Measurements from ENCODE around the gene NRG2.

The NRG2 gene

GRCh38 chr5:139806726-139807646 is 236.1 kb downstream of the NRG2 start:
- no peak for DNase-seq

- DNase-seq, result no peak
Observed at GRCh38 chr5:139806111-139806510, 237.0 kb downstream of the NRG2 start.

GRCh38 chr5:139805545-139805944 is 237.6 kb downstream of the NRG2 start:
- no peak for DNase-seq

DNA sequence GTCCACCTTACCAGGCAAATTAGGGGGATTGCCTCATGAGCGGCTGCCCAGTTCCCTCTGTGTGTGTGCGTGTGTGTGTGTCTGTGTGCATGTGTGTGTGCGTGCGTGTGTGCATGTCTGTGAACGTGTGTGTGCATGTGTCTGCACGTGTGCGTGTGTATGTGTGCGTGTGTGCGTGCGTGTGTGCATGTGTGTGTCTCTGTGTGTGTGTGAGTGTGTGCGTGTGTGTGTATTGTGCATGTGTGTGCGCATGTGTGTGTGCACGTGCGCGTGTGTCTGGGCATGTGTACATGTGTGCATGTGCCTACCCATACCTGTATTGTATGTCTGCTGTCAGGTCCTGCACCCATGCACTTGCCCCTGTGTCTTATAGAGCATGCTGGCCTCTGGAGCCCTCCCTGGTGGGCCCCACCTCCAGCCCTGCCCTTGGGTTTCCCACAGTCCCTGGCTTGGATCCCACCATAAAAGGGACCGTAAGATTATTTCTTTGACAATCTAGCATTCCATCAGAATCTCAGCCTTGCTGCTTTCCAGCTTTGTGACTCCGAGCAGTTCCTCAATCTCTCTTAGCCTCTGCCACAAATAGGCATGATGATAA is 238.2 kb downstream of the NRG2 start:
- DNase-seq, result no peak

- no peak for DNase-seq
Observed at GRCh38 chr5:139803978-139804377, 239.1 kb downstream of the NRG2 start.

DNA sequence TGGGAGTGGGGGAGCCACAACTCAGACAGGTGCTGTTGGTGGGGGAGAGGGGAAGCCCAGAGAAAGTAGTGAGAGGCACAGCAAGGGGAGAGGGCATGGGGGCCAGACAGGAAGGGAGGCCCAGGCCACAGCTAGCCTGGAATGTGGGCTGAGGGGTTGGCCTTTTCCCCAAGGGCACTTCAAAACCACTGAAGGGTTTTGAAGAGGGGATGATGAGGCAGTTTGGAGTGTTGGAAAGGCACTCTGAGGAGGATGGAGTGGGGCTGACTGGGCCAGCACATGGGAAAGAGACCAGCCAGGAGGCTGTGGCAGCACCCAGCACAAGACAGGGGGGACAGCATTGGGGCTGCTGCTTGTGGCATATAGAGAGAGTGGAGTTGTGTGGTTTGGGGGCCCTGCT is 243.7 kb downstream of the NRG2 start:
- no peak for DNase-seq

GRCh38 chr5:139798883-139799282 is 244.2 kb downstream of the NRG2 start:
- no peak for DNase-seq

DNA sequence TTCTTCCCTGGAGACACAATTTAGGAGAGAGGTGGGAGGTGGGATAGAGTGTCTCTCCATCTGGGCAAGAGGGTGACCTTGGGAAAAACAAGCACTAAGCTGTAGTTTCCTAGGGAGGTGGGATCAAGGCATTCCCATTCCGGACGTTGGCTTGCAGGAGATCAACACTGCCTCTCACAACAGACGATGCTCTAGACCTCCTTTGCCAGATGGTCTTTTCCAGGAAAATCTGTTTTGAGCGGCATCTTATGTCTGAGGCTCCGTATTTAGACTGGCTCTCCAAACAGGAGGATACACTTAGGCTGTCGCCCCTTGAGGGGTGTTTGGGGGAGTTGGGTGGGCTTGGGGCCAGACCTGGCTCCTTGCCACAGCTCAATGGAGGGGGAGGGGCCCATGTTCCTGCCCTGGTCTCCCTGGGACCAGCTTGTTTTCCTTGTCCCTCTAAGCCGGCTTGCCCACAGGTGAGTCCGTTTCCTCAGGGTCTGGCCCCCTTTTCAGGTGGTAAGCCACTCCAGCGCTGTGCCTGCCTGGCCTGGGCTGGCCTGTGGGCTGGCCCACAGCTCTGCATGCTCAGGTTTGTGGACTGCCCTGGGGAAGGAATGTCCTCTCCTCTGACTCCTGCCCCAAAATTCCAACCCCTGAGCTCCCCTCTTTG is 245.1 kb downstream of the NRG2 start:
- DNase-seq, result no peak

DNA sequence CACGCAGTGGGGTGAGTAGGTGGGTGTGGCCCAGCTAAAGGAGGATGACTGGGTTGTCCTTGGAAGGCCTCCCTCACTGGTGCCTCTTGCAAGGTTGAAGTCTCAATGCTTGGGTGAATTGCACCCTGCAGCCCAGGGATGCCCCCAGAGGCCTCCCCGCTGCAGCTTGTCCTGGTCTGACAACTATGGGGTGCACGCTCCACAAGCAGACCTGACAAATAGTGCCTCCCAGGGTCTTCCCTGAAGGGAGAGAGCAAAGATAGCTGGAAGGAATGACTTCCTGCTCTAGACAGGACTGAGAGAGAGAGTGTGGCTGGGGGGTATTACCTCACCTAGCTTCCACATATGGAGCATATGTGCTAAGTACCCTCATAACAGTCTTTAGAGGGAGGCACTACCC is 245.8 kb downstream of the NRG2 start:
- DNase-seq, result no peak

Measured in activated CD4-positive, alpha-beta T cell treated with anti-CD3 and anti-CD28 coated beads for 48 hours (primary cell).